Stimulated activated CD4-positive, alpha-beta T cell treated with anti-CD3 and anti-CD28 coated beads, Interleukin-2, amount 100 ng/mL, for 24 hours (primary cell): ENCODE results near the gene SLC17A9.
A peak's percentile ranks its signal among the peaks of the same experiment; 100 is the strongest.
"Not testable (repeated sequence)": the region's sequence is repeated elsewhere in the genome, so short reads cannot be mapped to it uniquely, and the experiment has no call there.

Experiments
- DNase-seq, 2 donors: peaks; one replicate each; pipeline ENCODE4 v3.0.0-alpha.2; 2020

Gene SLC17A9

GRCh38 chr20:62921119-62921687, 31.3 kb upstream of the SLC17A9 start:
- DNase-seq = peak; percentile 67 to 68

- peak; percentile 39 to 53 for DNase-seq
Observed at GRCh38 chr20:62922451-62922921, 30.0 kb upstream of the SLC17A9 start.

GRCh38 chr20:62923059-62923668, 29.3 kb upstream of the SLC17A9 start:
- not testable (repeated sequence) for DNase-seq

GRCh38 chr20:62923669-62924441, 28.7 kb upstream of the SLC17A9 start:
- DNase-seq = no peak

GRCh38 chr20:62924442-62925075, 27.9 kb upstream of the SLC17A9 start:
- DNase-seq = peak in 1 of 2 donors; percentile 29

- no peak for DNase-seq
Observed at GRCh38 chr20:62925076-62925419, 27.5 kb upstream of the SLC17A9 start.

GRCh38 chr20:62925420-62926228, 26.9 kb upstream of the SLC17A9 start:
- peak; percentile 55 to 60 for DNase-seq

- peak; percentile 91 to 92 for DNase-seq
Observed at GRCh38 chr20:62926229-62927127, 26.0 kb upstream of the SLC17A9 start, which contains the start of gene DIDO1. Gene DIDO1, minus strand, starts transcription at chr20:62926505.

- no peak for DNase-seq
Observed at GRCh38 chr20:62927128-62927705, 25.3 kb upstream of the SLC17A9 start.

GRCh38 chr20:62928246-62928939, 24.1 kb upstream of the SLC17A9 start:
- no peak for DNase-seq

- DNase-seq = peak; percentile 61 to 66
Observed at GRCh38 chr20:62929051-62929538, 23.4 kb upstream of the SLC17A9 start.

GRCh38 chr20:62931464-62931863, 21.0 kb upstream of the SLC17A9 start:
- no peak for DNase-seq

- DNase-seq = no peak
Observed at GRCh38 chr20:62933966-62934365, 18.5 kb upstream of the SLC17A9 start.

GRCh38 chr20:62935204-62935967, 17.1 kb upstream of the SLC17A9 start:
- no peak for DNase-seq

- no peak for DNase-seq
Observed at GRCh38 chr20:62935968-62936585, 16.4 kb upstream of the SLC17A9 start.

GRCh38 chr20:62937268-62938104, 15.0 kb upstream of the SLC17A9 start:
- DNase-seq = peak; percentile 97 to 98

- peak; percentile 54 to 58 for DNase-seq
Observed at GRCh38 chr20:62938105-62938888, 14.2 kb upstream of the SLC17A9 start, which contains the start of gene GID8. Gene GID8, plus strand, starts transcription at chr20:62938147. Its CDS starts 3,356 bp downstream, at chr20:62941503.
